Mesenchymal stem cell (in vitro differentiated cells and primary cell): Measurements from ENCODE around the gene NPVF.
A peak's percentile ranks its signal among the peaks of the same experiment; 100 is the strongest.

Source experiments
- DNase-seq: peaks from one replicate; pipeline ENCODE4 v3.0.0-alpha.2; 2013
- H2AFZ ChIP-seq: one replicate; pipeline ENCODE4 v1.6.1; 2013; ENCODE audit warnings: low read depth, mild to moderate bottlenecking, control low read depth, inconsistent platforms, low read length, moderate library complexity
- H2AK5ac ChIP-seq: 2 replicates; pipeline ENCODE4 v1.6.1; 2013; ENCODE audit warnings: low read length, moderate library complexity, mild to moderate bottlenecking, inconsistent platforms; ENCODE audit not compliant: severe bottlenecking
- H2BK120ac ChIP-seq: one replicate; pipeline ENCODE4 v1.6.1; 2013; ENCODE audit warnings: low read depth, mild to moderate bottlenecking, inconsistent platforms, low read length, moderate library complexity
- H2BK12ac ChIP-seq, 2 experiments: one replicate each; pipeline ENCODE4 v1.6.1; 2013; ENCODE audit warnings: inconsistent platforms in 2 of 2, low read length in 2 of 2, mild to moderate bottlenecking in 2 of 2, moderate library complexity in 2 of 2, control low read depth in 1 of 2
- H2BK15ac ChIP-seq: one replicate; pipeline ENCODE4 v1.6.1; 2013; ENCODE audit warnings: mild to moderate bottlenecking, low read depth, inconsistent platforms; ENCODE audit not compliant: poor library complexity, severe bottlenecking
- H2BK5ac ChIP-seq: 2 replicates; pipeline ENCODE4 v1.6.1; 2013; ENCODE audit warnings: low read depth, mild to moderate bottlenecking, low read length, control low read depth, inconsistent platforms; ENCODE audit not compliant: poor library complexity, severe bottlenecking
- H3K14ac ChIP-seq, 2 experiments: one replicate each; pipeline ENCODE4 v1.6.1; 2013; ENCODE audit warnings: inconsistent platforms in 2 of 2, low read length in 2 of 2, control low read depth in 1 of 2, mild to moderate bottlenecking in 1 of 2, moderate library complexity in 1 of 2
- H3K18ac ChIP-seq, 2 experiments: one replicate each; pipeline ENCODE4 v1.6.1; 2013; ENCODE audit warnings: inconsistent platforms in 2 of 2, low read length in 2 of 2, control low read depth in 1 of 2, low read depth in 1 of 2, mild to moderate bottlenecking in 1 of 2
- H3K23ac ChIP-seq, 2 experiments: one replicate each; pipeline ENCODE4 v1.6.1; 2013; ENCODE audit warnings: inconsistent platforms in 2 of 2, low read length in 2 of 2, mild to moderate bottlenecking in 2 of 2, moderate library complexity in 2 of 2, control low read depth in 1 of 2
- H3K27ac ChIP-seq: 2 replicates; pipeline ENCODE4 v1.5.1; 2013; ENCODE audit warnings: mild to moderate bottlenecking, moderate library complexity, low read length, control low read depth, inconsistent platforms; ENCODE audit not compliant: poor library complexity, severe bottlenecking
- H3K27me3 ChIP-seq, 2 experiments: 2 replicates each; pipeline versions ENCODE4 v1.6.1 to v1.7.0; 2013; ENCODE audit warnings: low read length in 2 of 2, mild to moderate bottlenecking in 2 of 2, moderate library complexity in 2 of 2, control low read depth in 1 of 2, inconsistent platforms in 1 of 2; ENCODE audit not compliant: control insufficient read depth in 1 of 2, insufficient read depth in 1 of 2
- H3K36me3 ChIP-seq, 2 experiments: 2 replicates each; pipeline versions ENCODE4 v1.6.1 to v1.7.0; 2013; ENCODE audit warnings: low read length in 2 of 2, control low read depth in 1 of 2, inconsistent platforms in 1 of 2, low read depth in 1 of 2, mild to moderate bottlenecking in 1 of 2; ENCODE audit not compliant: insufficient read depth in 2 of 2, control insufficient read depth in 1 of 2
- H3K4ac ChIP-seq, 2 experiments: one replicate each; pipeline ENCODE4 v1.6.1; 2013; ENCODE audit warnings: inconsistent platforms in 2 of 2, low read length in 2 of 2, mild to moderate bottlenecking in 2 of 2, moderate library complexity in 2 of 2, control low read depth in 1 of 2, low read depth in 1 of 2
- H3K4me1 ChIP-seq: 2 replicates; pipeline ENCODE4 v1.6.1; 2013; ENCODE audit warnings: low read depth, low read length, control low read depth; ENCODE audit not compliant: control insufficient read depth, insufficient read depth
- H3K4me2 ChIP-seq: 2 replicates; pipeline ENCODE4 v1.6.1; 2013; ENCODE audit warnings: low read length, mild to moderate bottlenecking, inconsistent platforms; ENCODE audit not compliant: poor library complexity, severe bottlenecking
- H3K4me3 ChIP-seq, 2 experiments: 2 replicates each; pipeline versions ENCODE4 v1.5.1 to v1.7.0; 2013; ENCODE audit warnings: low read length in 2 of 2, mild to moderate bottlenecking in 2 of 2, control low read depth in 1 of 2, low read depth in 1 of 2; ENCODE audit not compliant: insufficient read depth in 1 of 2
- H3K79me1 ChIP-seq: replicated peaks from 2 replicates; pipeline ENCODE4 v1.6.1; 2013; ENCODE audit warnings: mild to moderate bottlenecking, control low read depth, low read length, inconsistent platforms; ENCODE audit not compliant: poor library complexity, severe bottlenecking
- H3K9ac ChIP-seq: 2 replicates; pipeline ENCODE4 v1.7.0; 2013; ENCODE audit warnings: mild to moderate bottlenecking, low read length, moderate library complexity
- H3K9me3 ChIP-seq: 2 replicates; pipeline ENCODE4 v1.7.0; 2013; ENCODE audit warnings: mild to moderate bottlenecking, low read length; ENCODE audit not compliant: control insufficient read depth
- H4K8ac ChIP-seq: one replicate; pipeline ENCODE4 v1.6.1; 2013; ENCODE audit warnings: inconsistent platforms, mild to moderate bottlenecking, low read length, moderate library complexity
- H4K91ac ChIP-seq: one replicate; pipeline ENCODE4 v1.6.1; 2013; ENCODE audit warnings: mild to moderate bottlenecking, low read length, inconsistent platforms
- WGBS: methylation state at CpG from one replicate; pipeline ENCODE4 v1.1.7; 2013; ENCODE audit warnings: mixed read lengths; 5-methylcytosine and 5-hydroxymethylcytosine counted together

NPVF gene

GRCh38 chr7:25221009-25221408, 7.3 kb downstream of the NPVF start:
- H2BK5ac ChIP-seq: no peak overlapping the region
- no peak overlapping the region for H2AFZ ChIP-seq
- peaks cover 14 to 22% of the 10 kb centered on the region in 2 experiments for H3K27me3 ChIP-seq
- H3K4me1 ChIP-seq: no peaks in the 10 kb centered on the region
- no peak overlapping the region for H3K18ac ChIP-seq
- H3K36me3 ChIP-seq: no peaks in the 10 kb centered on the region
- H3K27ac ChIP-seq: no peak overlapping the region
- H2BK15ac ChIP-seq: no peak overlapping the region
- no peak overlapping the region for H3K14ac ChIP-seq
- no peak overlapping the region for H3K9ac ChIP-seq
- H3K4me3 ChIP-seq: no peak overlapping the region
- DNase-seq: no peak
- H4K8ac ChIP-seq: no peak overlapping the region
- H2AK5ac ChIP-seq: no peak overlapping the region
- no peaks in the 10 kb centered on the region for H3K79me1 ChIP-seq
- H2BK12ac ChIP-seq: no peak overlapping the region
- H4K91ac ChIP-seq: no peak overlapping the region
- H2BK120ac ChIP-seq: no peak overlapping the region
- WGBS: no CpG with 5 or more reads among the region's 2 CpGs
- no peaks in the 10 kb centered on the region for H3K9me3 ChIP-seq
- no peak overlapping the region for H3K23ac ChIP-seq
- no peak overlapping the region for H3K4ac ChIP-seq
- no peak overlapping the region for H3K4me2 ChIP-seq

DNA sequence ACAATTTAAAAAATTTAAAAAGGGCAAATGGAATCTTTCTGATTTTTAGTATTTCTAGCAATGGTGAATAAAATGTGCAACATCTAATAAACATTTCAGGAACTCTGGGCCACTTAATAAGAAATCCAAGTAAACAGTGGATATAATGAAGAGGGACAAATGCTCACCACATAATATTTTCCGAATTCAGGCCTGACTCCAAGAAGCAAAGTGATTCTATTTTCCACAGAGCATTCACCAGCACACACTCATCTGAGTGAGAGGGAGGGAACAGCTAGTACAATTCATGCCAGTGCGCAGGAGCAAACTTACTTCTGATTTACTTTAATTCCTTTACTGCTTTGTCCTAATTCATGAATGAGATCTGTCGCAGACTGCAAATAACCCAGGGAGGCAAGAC, 10.1 kb downstream of the NPVF start:
- Histone ChIP-seq H3K23ac (no peak overlapping the region), H3K4ac (no peak overlapping the region), H2BK12ac (no peak overlapping the region), H2AFZ (no peak overlapping the region), H3K18ac (no peak overlapping the region), H3K4me1 (no peaks in the 10 kb centered on the region), H4K8ac (no peak overlapping the region), H2BK120ac (no peak overlapping the region), H3K9me3 (no peaks in the 10 kb centered on the region), H2AK5ac (no peak overlapping the region), H3K36me3 (no peaks in the 10 kb centered on the region), H3K27me3 (peaks cover 6 to 16% of the 10 kb centered on the region in 2 experiments), H3K4me2 (no peak overlapping the region), H2BK5ac (no peak overlapping the region), H3K9ac (no peak overlapping the region), H3K27ac (no peak overlapping the region), H4K91ac (no peak overlapping the region), H3K4me3 (no peak overlapping the region), H3K14ac (no peak overlapping the region), H2BK15ac (no peak overlapping the region), H3K79me1 (no peaks in the 10 kb centered on the region)
- WGBS: 87% methylated on average over 3 of the region's 3 CpGs
- DNase-seq: no peak

DNA sequence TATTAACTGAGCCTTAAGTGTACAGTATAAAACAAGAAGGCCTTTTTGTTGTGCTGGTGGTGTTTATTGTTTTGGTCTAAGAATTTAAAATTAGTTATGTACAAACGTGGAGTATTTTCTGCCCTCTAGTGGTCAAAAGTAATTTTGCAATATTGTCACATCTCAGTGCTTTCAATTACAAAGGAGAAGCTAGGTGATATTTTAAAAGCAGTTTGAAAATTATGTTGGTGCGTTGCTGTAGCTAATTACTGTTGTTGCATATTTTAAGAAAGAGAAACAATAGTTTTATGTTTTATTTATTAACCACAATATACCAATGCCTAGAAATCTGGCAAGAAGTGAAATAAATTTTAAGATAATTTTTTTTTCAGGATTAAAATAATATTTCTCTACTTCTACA, 11.4 kb downstream of the NPVF start:
- Histone ChIP-seq H3K36me3 (no peaks in the 10 kb centered on the region), H4K91ac (no peak overlapping the region), H2BK12ac (no peak overlapping the region), H3K4me3 (no peak overlapping the region), H3K9me3 (no peaks in the 10 kb centered on the region), H2BK5ac (no peak overlapping the region), H3K79me1 (no peaks in the 10 kb centered on the region), H3K4me2 (no peak overlapping the region), H3K4me1 (no peaks in the 10 kb centered on the region), H2AK5ac (no peak overlapping the region), H3K4ac (no peak overlapping the region), H3K14ac (no peak overlapping the region), H3K9ac (no peak overlapping the region), H2BK15ac (no peak overlapping the region), H3K27me3 (peaks cover 2 to 8% of the 10 kb centered on the region in 2 experiments), H3K23ac (no peak overlapping the region), H2BK120ac (no peak overlapping the region), H2AFZ (no peak overlapping the region), H3K27ac (no peak overlapping the region), H3K18ac (no peak overlapping the region), H4K8ac (no peak overlapping the region)
- DNase-seq: peak; percentile 60
- WGBS: 0% methylated on average over 1 of the region's 2 CpGs

DNA sequence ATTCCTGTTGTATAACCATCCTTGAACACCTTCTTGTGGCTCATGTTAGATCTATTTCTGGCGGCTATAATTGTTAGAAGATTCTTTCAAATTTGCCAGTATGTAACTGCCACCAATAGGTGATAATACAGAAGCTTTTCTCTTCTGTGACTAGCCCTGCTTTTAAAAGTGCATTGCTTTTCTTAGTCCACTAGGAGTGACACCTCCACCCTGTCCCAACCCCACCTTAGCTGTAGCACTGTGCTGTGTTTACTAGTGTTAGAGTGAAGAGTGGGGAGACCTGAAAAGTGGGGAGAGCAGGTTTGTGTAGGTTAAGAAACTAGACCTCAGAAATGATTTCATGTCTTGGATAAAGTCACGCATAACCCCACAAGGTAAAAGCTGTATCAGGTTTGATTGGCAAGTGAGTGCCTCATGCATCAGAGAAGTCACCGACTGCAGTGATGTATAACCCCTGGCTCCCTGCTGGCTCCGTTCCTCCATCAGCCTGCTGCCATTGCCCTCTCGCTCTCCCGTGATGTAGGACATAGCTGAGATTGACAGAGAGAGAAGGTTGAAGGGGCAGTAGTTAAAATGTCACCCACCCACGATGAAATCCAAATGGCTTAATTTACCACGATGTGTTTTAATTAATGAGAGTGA, 12.5 kb downstream of the NPVF start:
- Histone ChIP-seq H3K23ac (no peak overlapping the region), H3K9ac (no peak overlapping the region), H2BK15ac (no peak overlapping the region), H4K8ac (no peak overlapping the region), H2BK12ac (no peak overlapping the region), H2AFZ (no peak overlapping the region), H3K27me3 (peaks cover 0 to 6% of the 10 kb centered on the region in 2 experiments), H3K4ac (no peak overlapping the region), H3K4me1 (no peaks in the 10 kb centered on the region), H2AK5ac (no peak overlapping the region), H3K79me1 (no peaks in the 10 kb centered on the region), H2BK120ac (no peak overlapping the region), H4K91ac (no peak overlapping the region), H3K4me2 (no peak overlapping the region), H3K27ac (no peak overlapping the region), H3K14ac (no peak overlapping the region), H2BK5ac (no peak overlapping the region), H3K9me3 (no peaks in the 10 kb centered on the region), H3K36me3 (no peaks in the 10 kb centered on the region), H3K4me3 (no peak overlapping the region), H3K18ac (no peak overlapping the region)
- DNase-seq: no peak
- 79% methylated on average over 8 of the region's 8 CpGs for WGBS
